H9 (cell line): Measurements from ENCODE around the gene PRF1. TPM values are rescaled to one million over a fixed set of nuclear protein-coding genes. Genes with fewer than 3 reads are reported as not detected.
A peak's percentile ranks its signal among the peaks of the same experiment; 100 is the strongest.

Source experiments
- DNase-seq: peaks from one replicate; pipeline ENCODE4 v3.0.0-alpha.2; 2017
- H2AFZ ChIP-seq: one replicate; pipeline ENCODE4 v1.6.1; 2013; ENCODE audit warnings: mild to moderate bottlenecking, low read length, control low read depth, moderate library complexity
- H2AK5ac ChIP-seq: 2 replicates; pipeline ENCODE4 v1.6.1; 2013; ENCODE audit warnings: low read length, control low read depth, mixed read lengths; ENCODE audit not compliant: insufficient read length
- H2BK120ac ChIP-seq: one replicate; pipeline ENCODE4 v1.6.1; 2013; ENCODE audit warnings: low read depth, mild to moderate bottlenecking, low read length, control low read depth, inconsistent platforms; ENCODE audit not compliant: poor library complexity, severe bottlenecking
- H2BK12ac ChIP-seq: 2 replicates; pipeline ENCODE4 v1.6.1; 2013; ENCODE audit warnings: low read length, control low read depth, mixed read lengths, low read depth; ENCODE audit not compliant: insufficient read length
- H2BK15ac ChIP-seq: 2 replicates; pipeline ENCODE4 v1.6.1; 2013; ENCODE audit warnings: low read depth, low read length, control low read depth
- H2BK20ac ChIP-seq: one replicate; pipeline ENCODE4 v1.6.1; 2013; ENCODE audit warnings: low read depth, mild to moderate bottlenecking, low read length, control low read depth, inconsistent platforms; ENCODE audit not compliant: poor library complexity, severe bottlenecking
- H2BK5ac ChIP-seq: 2 replicates; pipeline ENCODE4 v1.6.1; 2013; ENCODE audit warnings: low read length, control low read depth, mixed read lengths; ENCODE audit not compliant: insufficient read length
- H3K14ac ChIP-seq: 2 replicates; pipeline ENCODE4 v1.6.1; 2013; ENCODE audit warnings: low read length, control low read depth; ENCODE audit not compliant: insufficient read depth
- H3K18ac ChIP-seq: 2 replicates; pipeline ENCODE4 v1.6.1; 2013; ENCODE audit warnings: low read depth, mild to moderate bottlenecking, mixed read lengths, low read length, control low read depth; ENCODE audit not compliant: insufficient read length
- H3K23ac ChIP-seq: 2 replicates; pipeline ENCODE4 v1.6.1; 2013; ENCODE audit warnings: low read length, control low read depth, mixed read lengths, low read depth; ENCODE audit not compliant: insufficient read length
- H3K23me2 ChIP-seq: 2 replicates; pipeline ENCODE4 v1.6.1; 2013; ENCODE audit warnings: low read depth, mild to moderate bottlenecking, mixed read lengths, low read length, control low read depth; ENCODE audit not compliant: insufficient read length, poor library complexity, severe bottlenecking
- H3K27ac ChIP-seq: 2 replicates; pipeline ENCODE4 v1.5.1; 2013; ENCODE audit warnings: low read length, control low read depth, mixed read lengths, low read depth; ENCODE audit not compliant: insufficient read length
- H3K27me3 ChIP-seq: 2 replicates; pipeline ENCODE4 v1.6.1; 2013; ENCODE audit warnings: low read length, control low read depth, inconsistent platforms; ENCODE audit not compliant: insufficient read depth
- H3K4ac ChIP-seq: 2 replicates; pipeline ENCODE4 v1.6.1; 2013; ENCODE audit warnings: low read depth, mild to moderate bottlenecking, control low read depth, inconsistent platforms, low read length, moderate library complexity
- H3K4me1 ChIP-seq: 2 replicates; pipeline ENCODE4 v1.6.1; 2013; ENCODE audit warnings: low read length, control low read depth, inconsistent platforms; ENCODE audit not compliant: insufficient read depth
- H3K4me2 ChIP-seq: 2 replicates; pipeline ENCODE4 v1.6.1; 2013; ENCODE audit warnings: low read length, control low read depth, mixed read lengths; ENCODE audit not compliant: insufficient read length, insufficient read depth
- H3K56ac ChIP-seq: 2 replicates; pipeline ENCODE4 v1.6.1; 2013; ENCODE audit warnings: low read depth, mild to moderate bottlenecking, mixed read lengths, low read length, control low read depth; ENCODE audit not compliant: insufficient read length
- H3K79me1 ChIP-seq: 2 replicates; pipeline ENCODE4 v1.6.1; 2013; ENCODE audit warnings: low read depth, mild to moderate bottlenecking, moderate library complexity, low read length, control low read depth, inconsistent platforms; ENCODE audit not compliant: insufficient read depth, poor library complexity, severe bottlenecking
- H3K79me2 ChIP-seq: 2 replicates; pipeline ENCODE4 v1.6.1; 2013; ENCODE audit warnings: low read length, control low read depth, inconsistent platforms; ENCODE audit not compliant: insufficient read depth
- H3K9ac ChIP-seq: 2 replicates; pipeline ENCODE4 v1.6.1; 2013; ENCODE audit warnings: low read length, control low read depth, mixed read lengths; ENCODE audit not compliant: insufficient read length; ENCODE audit errors: extremely low read depth
- H3K9me3 ChIP-seq: one replicate; pipeline ENCODE4 v1.6.1; 2013; ENCODE audit warnings: low read depth, low read length, inconsistent platforms; ENCODE audit not compliant: control insufficient read depth
- H3T11ph ChIP-seq: one replicate; pipeline ENCODE4 v1.6.1; 2013; ENCODE audit warnings: mild to moderate bottlenecking, low read length, control low read depth, inconsistent platforms
- H4K20me1 ChIP-seq: one replicate; pipeline ENCODE4 v1.6.1; 2013; ENCODE audit not compliant: control insufficient read depth, insufficient read length, insufficient read depth
- H4K5ac ChIP-seq: 2 replicates; pipeline ENCODE4 v1.6.1; 2013; ENCODE audit warnings: low read depth, mild to moderate bottlenecking, mixed read lengths, low read length, control low read depth; ENCODE audit not compliant: insufficient read length
- H4K8ac ChIP-seq: replicated peaks from 2 replicates; pipeline ENCODE4 v1.6.1; 2013; ENCODE audit warnings: low read length, control low read depth, mixed read lengths, low read depth; ENCODE audit not compliant: insufficient read length
- H4K91ac ChIP-seq: 2 replicates; pipeline ENCODE4 v1.6.1; 2013; ENCODE audit warnings: low read depth, mild to moderate bottlenecking, moderate library complexity, mixed read lengths, low read length, control low read depth; ENCODE audit not compliant: insufficient read length
- H3K27ac Mint-ChIP-seq, 3 experiments: 2 replicates in 2 of 3; 3 replicates in 1 of 3; pipeline ENCODE4 v1.8.0; 2020 to 2021; ENCODE audit warnings: mixed read lengths in 3 of 3, mild to moderate bottlenecking in 1 of 3, moderate library complexity in 1 of 3
- H3K27me3 Mint-ChIP-seq: 2 replicates; pipeline ENCODE4 v1.8.0; 2021; ENCODE audit warnings: low read depth, mild to moderate bottlenecking, moderate library complexity, mixed read lengths
- H3K36me3 Mint-ChIP-seq, 3 experiments: 2 replicates in 2 of 3; 3 replicates in 1 of 3; pipeline ENCODE4 v1.8.0; 2020 to 2021; ENCODE audit warnings: low read depth in 3 of 3, mixed read lengths in 3 of 3; ENCODE audit not compliant: insufficient read depth in 1 of 3
- H3K4me1 Mint-ChIP-seq, 2 experiments: 2 replicates each; pipeline ENCODE4 v1.8.0; 2020; ENCODE audit warnings: mixed read lengths in 2 of 2
- H3K4me3 Mint-ChIP-seq, 2 experiments: 2 replicates in 1 of 2; 3 replicates in 1 of 2; pipeline ENCODE4 v1.8.0; 2020 to 2021; ENCODE audit warnings: mild to moderate bottlenecking in 2 of 2, mixed read lengths in 2 of 2, moderate library complexity in 1 of 2
- H3K9me3 Mint-ChIP-seq, 2 experiments: 2 replicates in 1 of 2; 3 replicates in 1 of 2; pipeline ENCODE4 v1.8.0; 2020; ENCODE audit warnings: mild to moderate bottlenecking in 2 of 2, mixed read lengths in 2 of 2, moderate library complexity in 1 of 2
- WGBS: extraction: QIAGEN DNeasy Blood & Tissue Kit; methylation state at CpG from one replicate; pipeline ENCODE4 v1.1.7; 2013; ENCODE audit warnings: missing lambda C conversion rate, low lambda C conversion rate, mixed read lengths; ENCODE audit not compliant: insufficient read length; ENCODE audit errors: extremely low coverage; 5-methylcytosine and 5-hydroxymethylcytosine counted together
- total RNA-seq: library from RNA; stranded (reverse); gene quantifications from 2 replicates; pipeline ENCODE4 v1.2.1, GENCODE V29; 2021
- TF ChIP-seq, protein P1 (sequence below): fragments of 200-600 bp; sonication (generic); conservative IDR thresholded peaks from 3 replicates; pipeline ENCODE4 v1.8.0; 2021; ENCODE audit warnings: antibody characterized with exemption, mild to moderate bottlenecking

PRF1 gene
- total RNA-seq, 1 experiment from 2014 or later: not detected

DNA sequence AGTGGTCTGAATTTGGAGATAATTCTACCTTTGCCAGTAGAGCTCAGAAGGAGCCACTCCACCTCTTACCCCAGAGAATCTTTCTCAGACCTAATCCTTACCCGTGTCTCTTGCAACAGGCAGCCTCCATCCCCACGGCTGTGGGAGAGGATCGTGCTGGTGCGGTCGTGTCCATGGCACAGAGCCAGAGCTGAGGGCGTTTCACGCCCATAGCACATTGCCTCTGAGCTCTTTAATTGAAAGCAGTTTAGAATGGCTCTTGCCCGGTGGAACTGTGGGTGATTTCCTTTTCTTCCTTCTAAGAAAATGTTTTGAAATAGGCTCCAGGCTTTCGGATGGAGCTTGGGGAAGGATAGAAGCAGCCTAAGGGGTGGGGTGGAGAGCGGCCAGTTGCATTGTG, 41.5 kb downstream of the PRF1 start:
- H3K56ac ChIP-seq: no peak overlapping the region
- no peak overlapping the region for H2BK15ac ChIP-seq
- no peaks in the 10 kb centered on the region for H3K79me1 ChIP-seq
- H3K23ac ChIP-seq: no peak overlapping the region
- no peaks in the 10 kb centered on the region for H3K79me2 ChIP-seq
- no peak overlapping the region for H2BK20ac ChIP-seq
- no peak overlapping the region for H2BK5ac ChIP-seq
- no peak overlapping the region for H4K8ac ChIP-seq
- WGBS: no CpG with 5 or more reads among the region's 10 CpGs
- peaks cover 19 to 29% of the 10 kb centered on the region in 2 experiments for H3K4me1 Mint-ChIP-seq
- no peaks in the 10 kb centered on the region for H3K23me2 ChIP-seq
- no peak overlapping the region for H3K18ac ChIP-seq
- H3K27me3 Mint-ChIP-seq: no peaks in the 10 kb centered on the region
- H3K9ac ChIP-seq: no peak overlapping the region
- no peak overlapping the region for H3K14ac ChIP-seq
- H3K4me2 ChIP-seq: no peak overlapping the region
- no peaks in the 10 kb centered on the region for H4K20me1 ChIP-seq
- H2BK120ac ChIP-seq: no peak overlapping the region
- H3K27me3 ChIP-seq: no peaks in the 10 kb centered on the region
- H3K27ac ChIP-seq: no peak overlapping the region
- H3K4me3 Mint-ChIP-seq: no peak overlapping the region
- no peaks in the 10 kb centered on the region for H3K9me3 ChIP-seq
- H2AFZ ChIP-seq: no peak overlapping the region
- H3K4ac ChIP-seq: no peak overlapping the region
- peaks cover 0 to 4% (median 2%) of the 10 kb centered on the region in 3 experiments; a peak in 5 of 7 replicates for H3K36me3 Mint-ChIP-seq
- H3K9me3 Mint-ChIP-seq: no peaks in the 10 kb centered on the region; a peak in 1 of 5 replicates
- no peak overlapping the region for H4K91ac ChIP-seq
- no peak overlapping the region for H4K5ac ChIP-seq
- H2AK5ac ChIP-seq: no peak overlapping the region
- no peak overlapping the region for H2BK12ac ChIP-seq
- no peaks in the 10 kb centered on the region for H3K4me1 ChIP-seq
- peak overlapping the region in 2 of 3 experiments; percentile 30 to 77; a peak in 4 of 7 replicates for H3K27ac Mint-ChIP-seq
- TF ChIP-seq, protein P1, sequence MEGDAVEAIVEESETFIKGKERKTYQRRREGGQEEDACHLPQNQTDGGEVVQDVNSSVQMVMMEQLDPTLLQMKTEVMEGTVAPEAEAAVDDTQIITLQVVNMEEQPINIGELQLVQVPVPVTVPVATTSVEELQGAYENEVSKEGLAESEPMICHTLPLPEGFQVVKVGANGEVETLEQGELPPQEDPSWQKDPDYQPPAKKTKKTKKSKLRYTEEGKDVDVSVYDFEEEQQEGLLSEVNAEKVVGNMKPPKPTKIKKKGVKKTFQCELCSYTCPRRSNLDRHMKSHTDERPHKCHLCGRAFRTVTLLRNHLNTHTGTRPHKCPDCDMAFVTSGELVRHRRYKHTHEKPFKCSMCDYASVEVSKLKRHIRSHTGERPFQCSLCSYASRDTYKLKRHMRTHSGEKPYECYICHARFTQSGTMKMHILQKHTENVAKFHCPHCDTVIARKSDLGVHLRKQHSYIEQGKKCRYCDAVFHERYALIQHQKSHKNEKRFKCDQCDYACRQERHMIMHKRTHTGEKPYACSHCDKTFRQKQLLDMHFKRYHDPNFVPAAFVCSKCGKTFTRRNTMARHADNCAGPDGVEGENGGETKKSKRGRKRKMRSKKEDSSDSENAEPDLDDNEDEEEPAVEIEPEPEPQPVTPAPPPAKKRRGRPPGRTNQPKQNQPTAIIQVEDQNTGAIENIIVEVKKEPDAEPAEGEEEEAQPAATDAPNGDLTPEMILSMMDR: no peak
- no peak overlapping the region for H3T11ph ChIP-seq
- no peak for DNase-seq
